GM19452 (cell line): ENCODE data around the gene RMDN2.

Source experiments
- ATAC-seq: cut with Tn5 transposase; IDR thresholded peaks from one replicate; pipeline ENCODE4 v1.9.1; 2021; ENCODE audit not compliant: unreplicated experiment

Gene RMDN2

GRCh38 chr2:37896319-37896718 is 28.8 kb upstream of the RMDN2 start:
- no peak for ATAC-seq

DNA sequence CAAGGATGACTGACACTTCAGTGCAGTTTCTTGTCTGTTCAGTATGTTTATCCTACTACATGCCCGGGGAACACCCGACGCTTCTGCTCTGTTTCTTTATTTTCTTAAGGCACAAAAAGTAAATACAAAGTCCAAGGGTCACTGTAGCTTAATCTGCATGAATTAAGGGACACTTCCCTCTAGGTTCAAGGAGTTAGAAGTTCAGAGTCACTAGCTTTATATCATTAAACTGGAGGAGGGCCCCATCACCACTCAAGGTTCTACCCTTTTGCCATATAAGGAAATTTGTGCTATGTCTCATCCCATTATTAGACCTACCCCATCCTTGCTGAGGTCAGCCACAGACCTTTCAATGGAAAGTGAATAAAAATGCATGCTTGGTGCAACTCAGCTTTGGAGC is 27.6 kb upstream of the RMDN2 start:
- ATAC-seq: no peak

DNA sequence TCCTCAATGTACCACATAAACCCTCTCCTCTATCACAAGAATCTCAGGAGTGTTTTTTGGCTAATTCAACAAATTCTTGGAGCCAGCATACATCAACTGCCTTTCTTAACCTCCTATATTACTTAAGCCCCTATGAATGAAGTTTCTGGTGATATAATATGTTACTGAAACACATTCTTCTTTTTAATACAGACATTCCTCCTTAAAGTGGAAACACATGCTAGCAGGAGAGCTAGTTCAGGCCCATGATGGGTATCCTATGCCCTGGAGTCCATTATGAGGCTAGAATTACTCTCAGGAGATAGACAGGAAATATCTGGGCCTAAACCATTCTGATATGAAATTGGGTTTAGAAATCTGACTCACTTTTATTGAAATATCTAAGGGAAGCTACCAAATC is 26.6 kb upstream of the RMDN2 start:
- no peak for ATAC-seq

GRCh38 chr2:37902991-37903390 is 22.1 kb upstream of the RMDN2 start:
- ATAC-seq: no peak

DNA sequence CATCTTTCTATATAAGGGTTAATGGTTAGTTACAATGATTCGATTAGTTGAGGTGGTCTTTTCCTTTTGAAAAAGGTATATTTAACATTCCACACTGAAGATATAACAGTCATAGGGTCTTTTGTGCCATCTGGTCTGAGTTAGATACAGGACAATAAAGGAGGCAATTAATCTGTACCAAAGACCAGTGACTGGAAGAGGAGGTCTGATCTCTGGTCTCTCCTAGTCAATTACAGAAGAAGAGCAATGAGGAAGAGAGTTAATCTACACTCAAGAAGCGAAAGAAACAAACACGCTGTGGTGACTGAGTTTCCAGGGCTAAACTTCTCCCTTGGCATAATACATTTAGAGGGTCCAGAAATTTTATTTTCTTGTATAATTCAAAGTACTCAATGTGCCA is 20.7 kb upstream of the RMDN2 start:
- no peak for ATAC-seq

- ATAC-seq: no peak
These were observed 20.1 kb upstream of the RMDN2 start for GRCh38 chr2:37904993-37905392.

DNA sequence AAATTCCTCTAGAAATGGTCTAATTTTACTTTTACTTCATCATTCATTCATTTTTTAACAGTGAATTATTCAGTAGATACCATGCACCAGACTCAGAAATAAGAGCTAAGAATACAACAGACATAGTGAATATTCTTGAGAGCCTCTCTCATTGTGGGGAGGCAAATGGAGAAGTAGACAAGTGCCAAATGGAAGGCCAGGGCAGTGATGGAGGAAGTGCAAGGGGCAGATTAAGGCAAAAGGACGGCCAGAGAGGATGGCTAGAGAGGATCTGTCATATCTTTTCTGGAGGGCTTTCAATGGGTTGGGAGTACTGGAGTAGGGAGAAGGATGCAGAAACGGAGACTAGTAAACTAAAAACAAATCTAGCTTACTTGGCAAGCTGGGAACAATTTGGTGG is 19.0 kb upstream of the RMDN2 start:
- ATAC-seq: no peak

DNA sequence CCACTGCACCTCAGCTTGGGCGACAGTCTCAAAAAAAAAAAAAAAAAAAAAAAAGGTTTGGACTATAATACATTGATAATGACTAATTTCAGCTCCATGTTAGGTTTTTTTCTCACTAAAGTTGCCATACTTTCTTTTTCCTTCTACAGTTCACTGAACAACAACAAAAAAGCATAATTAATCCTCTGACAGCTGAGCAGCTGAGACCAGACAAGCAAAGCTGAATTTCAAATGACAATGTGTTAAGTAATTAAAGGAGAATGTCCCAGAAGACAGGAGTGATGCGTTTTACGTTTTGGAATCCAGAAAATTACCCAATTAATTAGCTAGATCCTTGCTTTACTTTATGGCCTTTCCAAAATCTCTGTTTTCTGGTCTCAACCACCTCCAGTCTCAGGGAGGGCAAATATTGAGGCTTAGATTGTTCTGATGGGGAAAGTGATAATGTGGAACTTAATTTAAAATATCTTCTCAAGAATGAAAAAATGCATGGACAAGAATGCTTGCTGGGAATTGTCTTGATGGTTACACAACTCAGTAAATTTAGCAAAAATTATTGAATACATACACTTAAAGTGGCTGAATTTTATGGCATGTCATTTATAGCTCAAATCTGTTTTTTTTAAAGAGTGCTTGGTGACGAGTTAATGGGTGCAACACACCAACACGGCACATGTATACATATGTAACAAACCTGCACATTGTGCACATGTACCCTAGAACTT is 17.4 kb upstream of the RMDN2 start:
- no peak for ATAC-seq

DNA sequence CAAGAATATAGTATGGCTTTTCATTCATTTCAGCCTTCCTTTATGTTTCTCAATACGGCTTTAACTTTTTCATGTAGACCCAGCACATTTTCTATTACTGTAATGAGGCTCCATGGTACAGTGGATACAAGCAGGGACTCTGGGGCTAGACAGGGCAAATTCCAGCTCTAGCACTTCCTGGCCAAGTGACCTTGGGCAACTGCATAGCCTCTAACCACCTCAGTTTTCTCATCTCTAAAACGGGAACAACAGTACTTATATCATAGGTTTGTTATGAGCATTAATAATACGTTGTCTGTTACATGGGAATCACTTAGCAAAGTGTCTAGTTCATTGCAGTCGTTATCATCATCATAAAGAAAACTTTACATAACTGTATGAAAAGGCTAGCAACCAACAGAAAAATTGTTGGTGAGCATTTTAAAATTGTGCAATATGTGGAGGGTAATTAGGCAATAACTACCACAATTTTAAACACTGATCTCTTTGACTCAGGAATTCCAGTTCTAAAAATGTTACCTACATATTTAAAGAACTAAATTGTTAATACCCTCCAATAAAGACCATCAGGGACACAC is 13.7 kb upstream of the RMDN2 start:
- ATAC-seq: no peak

DNA sequence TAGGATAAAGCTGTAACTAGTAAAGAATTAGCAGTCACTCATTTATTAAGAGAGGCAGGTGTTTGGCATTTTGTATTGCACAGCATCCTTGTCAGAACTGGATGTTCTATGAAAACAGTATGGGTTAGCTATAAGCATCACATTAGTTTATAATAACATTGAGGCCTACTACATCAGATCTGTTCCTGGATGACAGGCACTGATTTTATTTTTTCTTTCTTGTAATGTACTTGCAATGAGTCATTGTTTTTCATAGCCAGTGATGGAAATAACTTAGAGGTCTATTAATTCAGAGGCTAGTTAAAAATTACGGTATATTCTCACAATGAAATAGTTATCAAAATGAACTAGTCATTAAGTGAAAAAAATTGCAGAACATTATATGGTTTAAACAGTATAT is 13.0 kb upstream of the RMDN2 start:
- no peak for ATAC-seq

- no peak for ATAC-seq
These were observed 12.5 kb upstream of the RMDN2 start for GRCh38 chr2:37912616-37913015.

- ATAC-seq: no peak
These were observed 10.7 kb upstream of the RMDN2 start for GRCh38 chr2:37914340-37914739.

GRCh38 chr2:37915773-37916172 is 9.3 kb upstream of the RMDN2 start:
- ATAC-seq: no peak

- no peak for ATAC-seq
These were observed 8.5 kb upstream of the RMDN2 start for GRCh38 chr2:37916512-37917082.

- ATAC-seq: no peak
These were observed 7.5 kb upstream of the RMDN2 start for GRCh38 chr2:37917281-37918228.

- ATAC-seq: no peak
These were observed 6.3 kb upstream of the RMDN2 start for GRCh38 chr2:37918742-37919186.

GRCh38 chr2:37919631-37920032 is 5.5 kb upstream of the RMDN2 start:
- no peak for ATAC-seq

DNA sequence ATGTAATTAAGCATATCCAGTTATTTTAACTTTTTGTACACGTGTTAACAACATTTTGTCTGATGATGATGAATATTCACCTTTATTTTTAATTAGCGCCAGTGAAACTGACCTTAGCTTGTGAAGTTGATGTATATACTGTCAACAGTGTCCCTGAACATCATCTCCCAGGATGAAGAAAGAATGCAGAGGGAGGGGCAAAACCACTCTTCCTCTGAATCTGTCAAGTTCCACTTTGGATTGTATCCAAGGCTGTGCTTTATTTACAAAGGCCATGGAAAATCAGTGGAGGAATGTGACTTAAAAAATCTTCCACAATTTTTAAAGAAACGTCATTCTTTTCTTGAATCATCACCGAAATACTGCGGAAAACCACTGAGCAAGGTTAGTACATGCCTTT is 4.5 kb upstream of the RMDN2 start:
- no peak for ATAC-seq

DNA sequence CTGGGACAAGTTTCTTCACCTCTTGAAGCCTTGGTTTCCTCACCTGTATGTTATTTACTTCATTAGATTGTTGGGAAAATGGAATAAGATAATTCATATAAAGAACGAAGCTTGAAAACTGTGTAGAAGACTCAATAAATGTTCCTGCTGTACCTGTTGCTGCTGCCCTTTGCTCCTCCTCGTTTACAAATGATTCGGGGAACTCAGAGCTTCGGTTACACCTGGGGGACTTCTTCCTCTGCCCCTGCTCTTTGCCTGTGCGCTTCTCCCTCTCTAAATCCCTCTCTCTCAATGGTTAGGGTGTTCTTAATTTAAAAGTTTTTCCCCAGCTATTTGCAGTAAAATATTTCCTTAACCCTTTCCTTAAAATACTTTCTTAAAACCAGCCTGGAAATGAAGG is 3.3 kb upstream of the RMDN2 start:
- ATAC-seq: no peak

- no peak for ATAC-seq
These were observed 1.6 kb upstream of the RMDN2 start for GRCh38 chr2:37923308-37924055.

DNA sequence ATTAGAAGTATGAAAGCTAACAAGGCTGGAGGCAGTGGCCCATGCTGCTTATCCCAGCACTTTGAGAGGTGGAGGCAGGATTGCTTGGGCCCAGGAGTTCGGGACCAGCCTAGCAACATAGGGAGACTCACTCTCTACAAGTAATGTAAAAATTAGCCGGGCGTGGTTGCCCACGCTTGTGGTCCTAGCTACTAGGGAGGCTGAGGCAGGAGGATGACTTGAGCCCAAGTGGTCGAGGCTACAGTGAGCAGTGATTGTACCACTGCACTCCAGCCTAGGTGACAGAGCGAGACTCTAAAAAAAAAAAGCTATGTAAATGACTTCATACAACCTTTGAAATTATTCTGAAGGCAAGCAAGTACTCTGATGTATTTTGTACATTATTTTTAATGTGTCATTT is 1.5 kb downstream of the RMDN2 start:
- ATAC-seq: no peak
